Erythroblast (primary cell): Measurements from ENCODE around the gene GAL3ST2.

Source experiments
- GATA1 ChIP-seq: IDR thresholded peaks from 2 replicates; pipeline ENCODE4 v1.6.1; 2011; ENCODE audit warnings: low read depth, mild to moderate bottlenecking, control low read depth, low read length, moderate library complexity
- POLR2A ChIP-seq: IDR thresholded peaks from 2 replicates; pipeline ENCODE4 v1.6.1; 2011; ENCODE audit warnings: mild to moderate bottlenecking, low read length

- TF ChIP-seq POLR2A (no peak), GATA1 (no peak)
Observed at GRCh38 chr2:241833101-241833663, 56.6 kb downstream of the GAL3ST2 start.
